T-cell (primary cell): ENCODE measurements around the gene PTPRD. TPM values are rescaled to one million over a fixed set of nuclear protein-coding genes. Genes with fewer than 3 reads are reported as not detected.

ENCODE experiments used
- ATAC-seq, 4 experiments: fragments of 200-7000 bp in 3 of 4; fragments of 150-1000 bp in 1 of 4; cut with Tn5 transposase; replicated peaks in 1 of 4; 1 replicate in 3 of 4; 2 replicates in 1 of 4; pipeline ENCODE4 v1.10.0; 2021; ENCODE audit warnings: moderate library complexity in 3 of 4, mild to moderate bottlenecking in 2 of 4, moderate number of reproducible peaks in 1 of 4
- CTCF ChIA-PET, 2 donors: fragments of 300-600 bp; sonication (Branson Sonifier 250); formaldehyde crosslinking; loops; one replicate each; lab custom pipeline; 2022; ENCODE audit warnings: antibody characterized with exemption in 2 of 2; lab: Charles Lee
- POLR2A ChIA-PET, 2 donors: fragments of 300-600 bp; sonication (Branson Sonifier 250); formaldehyde crosslinking; loops; one replicate each; lab custom pipeline; 2022; ENCODE audit warnings: antibody characterized with exemption in 2 of 2; lab: Charles Lee
- DNase-seq, 35 experiments: peaks; one replicate each; pipeline versions ENCODE4 v3.0.0 to v3.0.0-alpha.2; 2013 to 2023
- H3K27ac ChIP-seq: one replicate; pipeline ENCODE4 v1.5.1; 2013; ENCODE audit warnings: low read length
- H3K27me3 ChIP-seq, 2 experiments: replicated peaks in 1 of 2; 1 replicate in 1 of 2; 2 replicates in 1 of 2; pipeline versions ENCODE4 v1.6.1 to v1.7.0; 2013; ENCODE audit warnings: low read length in 1 of 2, mixed read lengths in 1 of 2; ENCODE audit not compliant: control insufficient read depth in 2 of 2, insufficient read depth in 2 of 2; ENCODE audit errors: extremely low read depth in 1 of 2
- H3K36me3 ChIP-seq, 2 donors: 1 replicate in 1 of 2; 2 replicates in 1 of 2; pipeline versions ENCODE4 v1.6.1 to v1.7.0; 2013; ENCODE audit warnings: low read length in 1 of 2; ENCODE audit not compliant: control insufficient read depth in 2 of 2, insufficient read depth in 1 of 2; ENCODE audit errors: extremely low read depth in 1 of 2
- H3K4me1 ChIP-seq, 2 experiments: 1 replicate in 1 of 2; 2 replicates in 1 of 2; pipeline versions ENCODE4 v1.6.1 to v1.7.0; 2013; ENCODE audit warnings: low read length in 2 of 2, mixed read lengths in 1 of 2; ENCODE audit not compliant: insufficient read depth in 2 of 2, control insufficient read depth in 1 of 2; ENCODE audit errors: extremely low read depth in 1 of 2
- H3K4me3 ChIP-seq, 2 donors: 1 replicate in 1 of 2; 2 replicates in 1 of 2; pipeline versions ENCODE4 v1.5.1 to v1.7.0; 2013; ENCODE audit warnings: mild to moderate bottlenecking in 2 of 2, low read length in 1 of 2, moderate library complexity in 1 of 2; ENCODE audit not compliant: control insufficient read depth in 1 of 2; ENCODE audit errors: extremely low read depth in 1 of 2
- H3K9me3 ChIP-seq: 2 replicates; pipeline ENCODE4 v1.7.0; 2013
- H3K27ac Mint-ChIP-seq, 2 donors: one replicate each; pipeline ENCODE4 v1.8.0; 2020 to 2021; ENCODE audit warnings: mild to moderate bottlenecking in 2 of 2, mixed read lengths in 2 of 2
- H3K27me3 Mint-ChIP-seq, 2 donors: one replicate each; pipeline ENCODE4 v1.8.0; 2021 to 2022; ENCODE audit warnings: mixed read lengths in 2 of 2
- H3K36me3 Mint-ChIP-seq: one replicate; pipeline ENCODE4 v1.8.0; 2021; ENCODE audit warnings: mixed read lengths
- H3K4me1 Mint-ChIP-seq, 3 donors: one replicate each; pipeline ENCODE4 v1.8.0; 2020 to 2022; ENCODE audit warnings: mixed read lengths in 3 of 3, mild to moderate bottlenecking in 1 of 3
- H3K4me3 Mint-ChIP-seq, 3 donors: one replicate each; pipeline ENCODE4 v1.8.0; 2020 to 2022; ENCODE audit warnings: mild to moderate bottlenecking in 3 of 3, mixed read lengths in 3 of 3, moderate library complexity in 3 of 3
- H3K9me3 Mint-ChIP-seq, 3 donors: one replicate each; pipeline ENCODE4 v1.8.0; 2020 to 2022; ENCODE audit warnings: mixed read lengths in 3 of 3
- WGBS: methylation state at CpG from one replicate; pipeline ENCODE4 v1.1.5; 2013; ENCODE audit warnings: missing lambda C conversion rate; ENCODE audit not compliant: insufficient coverage; 5-methylcytosine and 5-hydroxymethylcytosine counted together
- total RNA-seq, 35 experiments: library from RNA in 6 of 35; stranded (reverse) in 6 of 35; fragments of 120-200 nt in 1 of 35; gene quantifications; one replicate each; pipeline versions ENCODE4 v1.2.1 to v1.2.4 and lab custom pipeline; 2013 to 2026

PTPRD gene
- total RNA-seq, 5 donors from 2014 or later (not counting 1 experiment from before 2014, with no cell fraction given) = 0.13 to 0.61 (median 0.38) TPM; not detected in 2

- Mint-ChIP-seq H3K36me3 (no peaks in the 10 kb centered on the region), H3K4me3 (no peak overlapping the region), H3K27ac (no peak overlapping the region), H3K4me1 (no peaks in the 10 kb centered on the region), H3K27me3 (peaks cover 1 to 6% of the 10 kb centered on the region in 2 donors), H3K9me3 (peaks cover 0 to 3% (median 0%) of the 10 kb centered on the region in 3 donors)
- DNase-seq (no peak), ATAC-seq (no peak)
- Histone ChIP-seq H3K9me3 (no peaks in the 10 kb centered on the region), H3K36me3 (no peaks in the 10 kb centered on the region), H3K27ac (no peak overlapping the region), H3K27me3 (no peaks in the 10 kb centered on the region), H3K4me3 (no peak overlapping the region), H3K4me1 (no peaks in the 10 kb centered on the region)
- ChIA-PET POLR2A (no interaction called here), CTCF (no interaction called here)
- WGBS = no CpG with 5 or more reads among the region's 2 CpGs
Observed at GRCh38 chr9:8616414-8616813, 1996.4 kb downstream of the PTPRD start.

GRCh38 chr9:8614926-8615440, 1997.8 kb downstream of the PTPRD start:
- ATAC-seq = no peak
- no peaks in the 10 kb centered on the region for H3K4me1 ChIP-seq
- peaks cover 1 to 6% of the 10 kb centered on the region in 2 donors for H3K27me3 Mint-ChIP-seq
- WGBS = 81% methylated on average over 2 of the region's 3 CpGs
- H3K9me3 ChIP-seq = no peaks in the 10 kb centered on the region
- peaks cover 0 to 3% (median 0%) of the 10 kb centered on the region in 3 donors for H3K9me3 Mint-ChIP-seq
- no peak overlapping the region for H3K4me3 ChIP-seq
- ChIA-PET POLR2A (no interaction called here), CTCF (interaction anchor here in 1 of 2 donors (0.6 kb wide), 1 partner anchor 61 kb away, joined by 7 read pairs; no protein-coding TSS in a partner anchor)
- H3K27me3 ChIP-seq = no peaks in the 10 kb centered on the region
- no peak overlapping the region for H3K27ac Mint-ChIP-seq
- no peak for DNase-seq
- no peaks in the 10 kb centered on the region for H3K36me3 Mint-ChIP-seq
- no peaks in the 10 kb centered on the region for H3K36me3 ChIP-seq
- no peak overlapping the region for H3K4me3 Mint-ChIP-seq
- no peaks in the 10 kb centered on the region for H3K4me1 Mint-ChIP-seq
- H3K27ac ChIP-seq = no peak overlapping the region

- ATAC-seq (no peak), DNase-seq (no peak)
- no peaks in the 10 kb centered on the region for H3K36me3 Mint-ChIP-seq
- H3K4me1 ChIP-seq = no peaks in the 10 kb centered on the region
- no peak overlapping the region for H3K27ac ChIP-seq
- no peaks in the 10 kb centered on the region for H3K9me3 ChIP-seq
- no peaks in the 10 kb centered on the region for H3K4me1 Mint-ChIP-seq
- no peaks in the 10 kb centered on the region for H3K36me3 ChIP-seq
- H3K4me3 Mint-ChIP-seq = no peak overlapping the region
- peaks cover 1 to 6% of the 10 kb centered on the region in 2 donors for H3K27me3 Mint-ChIP-seq
- no peaks in the 10 kb centered on the region for H3K9me3 Mint-ChIP-seq
- H3K27ac Mint-ChIP-seq = no peak overlapping the region
- CTCF ChIA-PET = no interaction called here
- H3K4me3 ChIP-seq = no peak overlapping the region
- POLR2A ChIA-PET = no interaction called here
- WGBS = 100% methylated on average over 1 of the region's 1 CpG
- no peaks in the 10 kb centered on the region for H3K27me3 ChIP-seq
Observed at GRCh38 chr9:8613346-8613825, 1999.4 kb downstream of the PTPRD start.

GRCh38 chr9:8611153-8611552, 2001.6 kb downstream of the PTPRD start:
- DNase-seq (no peak), ATAC-seq (no peak)
- H3K4me1 ChIP-seq = no peaks in the 10 kb centered on the region
- no peaks in the 10 kb centered on the region for H3K9me3 ChIP-seq
- Mint-ChIP-seq H3K27ac (no peak overlapping the region), H3K36me3 (no peaks in the 10 kb centered on the region), H3K27me3 (peaks cover 1 to 6% of the 10 kb centered on the region in 2 donors), H3K4me3 (no peak overlapping the region), H3K4me1 (no peaks in the 10 kb centered on the region), H3K9me3 (no peaks in the 10 kb centered on the region)
- no peaks in the 10 kb centered on the region for H3K36me3 ChIP-seq
- H3K27me3 ChIP-seq = no peaks in the 10 kb centered on the region
- ChIA-PET POLR2A (no interaction called here), CTCF (no interaction called here)
- H3K27ac ChIP-seq = no peak overlapping the region
- WGBS = no CpG with 5 or more reads among the region's 3 CpGs
- H3K4me3 ChIP-seq = no peak overlapping the region

- Mint-ChIP-seq H3K9me3 (no peaks in the 10 kb centered on the region), H3K36me3 (no peaks in the 10 kb centered on the region), H3K27me3 (peaks cover 1 to 6% of the 10 kb centered on the region in 2 donors), H3K4me3 (no peak overlapping the region), H3K4me1 (no peaks in the 10 kb centered on the region), H3K27ac (no peak overlapping the region)
- H3K9me3 ChIP-seq = no peaks in the 10 kb centered on the region
- H3K27me3 ChIP-seq = no peaks in the 10 kb centered on the region
- no CpG with 5 or more reads among the region's 3 CpGs for WGBS
- H3K4me1 ChIP-seq = no peaks in the 10 kb centered on the region
- no peak overlapping the region for H3K27ac ChIP-seq
- no peak for ATAC-seq
- no peak overlapping the region for H3K4me3 ChIP-seq
- H3K36me3 ChIP-seq = no peaks in the 10 kb centered on the region
- POLR2A ChIA-PET = no interaction called here
- DNase-seq = no peak
- CTCF ChIA-PET = no interaction called here
Observed at GRCh38 chr9:8610256-8610655, 2002.5 kb downstream of the PTPRD start.

- H3K27ac Mint-ChIP-seq = no peak overlapping the region
- ATAC-seq (no peak), DNase-seq (no peak)
- no peaks in the 10 kb centered on the region for H3K9me3 ChIP-seq
- ChIA-PET CTCF (no interaction called here), POLR2A (interaction anchor here in 1 of 2 donors (0.7 kb wide), 1 partner anchor 47 kb away, joined by 3 read pairs; no protein-coding TSS in a partner anchor)
- H3K27me3 ChIP-seq = no peaks in the 10 kb centered on the region
- no peaks in the 10 kb centered on the region for H3K4me1 ChIP-seq
- WGBS = no CpG with 5 or more reads among the region's 2 CpGs
- H3K27me3 Mint-ChIP-seq = no peaks in the 10 kb centered on the region
- H3K36me3 Mint-ChIP-seq = no peaks in the 10 kb centered on the region
- H3K4me3 ChIP-seq = no peak overlapping the region
- no peak overlapping the region for H3K27ac ChIP-seq
- H3K9me3 Mint-ChIP-seq = no peaks in the 10 kb centered on the region
- no peaks in the 10 kb centered on the region for H3K36me3 ChIP-seq
- H3K4me3 Mint-ChIP-seq = no peak overlapping the region
- no peaks in the 10 kb centered on the region for H3K4me1 Mint-ChIP-seq
Observed at GRCh38 chr9:8605096-8605495, 2007.7 kb downstream of the PTPRD start.
